Astrocyte of the spinal cord (primary cell): ENCODE data around the gene DTWD2.

Experiments
- DNase-seq: peaks from one replicate; pipeline ENCODE4 v3.0.0; 2011; ENCODE audit warnings: low read depth, low spot score
- H3K4me3 ChIP-seq: 2 replicates; pipeline ENCODE4 v1.5.1; 2011; ENCODE audit warnings: low read depth, mild to moderate bottlenecking, low read length, moderate library complexity
- in situ Hi-C: cut with HindIII; loops from 2 replicates; pipeline ENCODE4 v1.10.0; 2017; ENCODE audit warnings: low sequenced_read_pairs
- TF ChIP-seq, protein P1 (sequence below): IDR thresholded peaks from 2 replicates; pipeline ENCODE4 v1.5.1; 2012; ENCODE audit warnings: low read depth, mild to moderate bottlenecking, low read length, inconsistent platforms

Gene DTWD2

DNA sequence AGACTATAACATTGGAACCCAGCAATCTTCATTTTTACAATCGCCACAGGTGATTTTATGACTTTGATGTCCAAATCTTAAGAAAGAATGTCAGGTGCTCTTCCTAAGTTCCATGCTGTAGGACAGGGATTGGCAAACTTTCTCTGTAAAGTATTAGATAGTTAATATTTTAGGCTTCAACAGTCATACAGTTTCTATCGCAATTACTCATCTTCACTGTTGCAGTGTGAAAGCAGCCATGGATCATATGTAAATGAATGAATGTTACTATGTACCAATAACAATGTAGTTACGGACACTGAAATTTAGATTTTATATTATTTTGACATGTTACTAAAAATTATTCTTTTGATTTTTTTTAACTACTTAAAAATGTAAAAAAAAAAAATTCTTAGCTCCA is 169.7 kb downstream of the DTWD2 start:
- DNase-seq, result no peak
- in situ Hi-C loops, result no loop called here
- no peak overlapping the region for H3K4me3 ChIP-seq
- TF ChIP-seq, protein P1, sequence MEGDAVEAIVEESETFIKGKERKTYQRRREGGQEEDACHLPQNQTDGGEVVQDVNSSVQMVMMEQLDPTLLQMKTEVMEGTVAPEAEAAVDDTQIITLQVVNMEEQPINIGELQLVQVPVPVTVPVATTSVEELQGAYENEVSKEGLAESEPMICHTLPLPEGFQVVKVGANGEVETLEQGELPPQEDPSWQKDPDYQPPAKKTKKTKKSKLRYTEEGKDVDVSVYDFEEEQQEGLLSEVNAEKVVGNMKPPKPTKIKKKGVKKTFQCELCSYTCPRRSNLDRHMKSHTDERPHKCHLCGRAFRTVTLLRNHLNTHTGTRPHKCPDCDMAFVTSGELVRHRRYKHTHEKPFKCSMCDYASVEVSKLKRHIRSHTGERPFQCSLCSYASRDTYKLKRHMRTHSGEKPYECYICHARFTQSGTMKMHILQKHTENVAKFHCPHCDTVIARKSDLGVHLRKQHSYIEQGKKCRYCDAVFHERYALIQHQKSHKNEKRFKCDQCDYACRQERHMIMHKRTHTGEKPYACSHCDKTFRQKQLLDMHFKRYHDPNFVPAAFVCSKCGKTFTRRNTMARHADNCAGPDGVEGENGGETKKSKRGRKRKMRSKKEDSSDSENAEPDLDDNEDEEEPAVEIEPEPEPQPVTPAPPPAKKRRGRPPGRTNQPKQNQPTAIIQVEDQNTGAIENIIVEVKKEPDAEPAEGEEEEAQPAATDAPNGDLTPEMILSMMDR, result no peak

DNA sequence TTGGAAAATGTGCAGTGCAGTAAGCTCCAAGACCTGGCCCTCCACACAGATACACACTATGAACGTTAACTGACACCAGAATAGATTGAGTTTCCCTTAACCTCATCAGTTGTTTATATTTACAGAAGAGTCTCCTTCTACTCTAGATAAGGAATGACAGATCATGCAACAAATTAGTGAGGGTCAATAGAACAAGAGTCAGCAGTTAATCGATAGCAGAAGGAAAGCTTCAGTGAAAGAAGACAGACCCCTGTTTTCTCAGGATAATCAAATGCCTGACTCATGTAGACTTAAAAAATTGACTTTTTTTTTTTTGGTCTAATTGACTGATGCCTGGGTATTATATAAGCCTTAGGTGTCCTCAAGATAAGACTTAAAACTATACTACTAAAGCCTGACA is 179.9 kb downstream of the DTWD2 start:
- in situ Hi-C loops, result no loop called here
- DNase-seq, result no peak
- no peak overlapping the region for H3K4me3 ChIP-seq
- TF ChIP-seq, protein P1, result no peak

DNA sequence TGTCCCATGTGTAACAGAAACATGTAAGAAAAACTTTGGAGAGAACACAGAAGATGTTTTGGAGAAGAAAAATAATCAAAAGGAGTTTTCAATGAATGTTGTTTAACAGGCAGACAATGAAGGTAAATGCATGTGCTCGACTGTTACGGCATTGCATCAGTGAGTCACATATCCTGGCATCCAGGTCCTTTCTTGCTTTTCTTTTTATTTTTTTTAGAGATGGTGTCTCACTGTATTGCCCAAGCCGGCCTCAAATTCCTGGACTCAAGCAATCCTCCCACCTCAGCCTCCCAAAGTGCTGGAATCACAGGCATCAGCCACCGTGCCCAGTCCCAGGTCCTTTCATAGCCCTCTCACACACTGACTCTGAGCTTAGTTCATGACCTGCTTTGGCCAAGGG is 181.8 kb downstream of the DTWD2 start:
- DNase-seq, result no peak
- no peak overlapping the region for H3K4me3 ChIP-seq
- in situ Hi-C loops, result no loop called here
- TF ChIP-seq, protein P1, result no peak

DNA sequence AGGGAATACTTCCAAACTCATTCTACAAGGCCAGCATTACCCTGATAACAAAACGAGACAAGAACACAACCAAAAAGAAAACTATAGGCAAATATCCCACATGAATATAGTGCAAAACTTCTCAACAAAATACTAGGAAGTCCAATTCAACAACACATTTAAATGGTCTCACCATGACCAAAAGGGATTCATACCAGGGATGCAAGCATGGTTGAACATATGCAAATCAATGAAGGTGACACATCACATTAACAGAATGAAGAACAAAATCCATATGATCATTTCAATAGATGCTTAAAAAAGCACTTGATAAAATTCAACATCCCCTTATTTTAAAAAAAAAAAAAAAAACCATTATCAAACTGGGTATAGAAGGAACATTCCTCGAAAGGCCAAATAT is 186.0 kb downstream of the DTWD2 start:
- no peak overlapping the region for H3K4me3 ChIP-seq
- no peak for DNase-seq
- in situ Hi-C loops, result no loop called here
- TF ChIP-seq, protein P1, result no peak

DNA sequence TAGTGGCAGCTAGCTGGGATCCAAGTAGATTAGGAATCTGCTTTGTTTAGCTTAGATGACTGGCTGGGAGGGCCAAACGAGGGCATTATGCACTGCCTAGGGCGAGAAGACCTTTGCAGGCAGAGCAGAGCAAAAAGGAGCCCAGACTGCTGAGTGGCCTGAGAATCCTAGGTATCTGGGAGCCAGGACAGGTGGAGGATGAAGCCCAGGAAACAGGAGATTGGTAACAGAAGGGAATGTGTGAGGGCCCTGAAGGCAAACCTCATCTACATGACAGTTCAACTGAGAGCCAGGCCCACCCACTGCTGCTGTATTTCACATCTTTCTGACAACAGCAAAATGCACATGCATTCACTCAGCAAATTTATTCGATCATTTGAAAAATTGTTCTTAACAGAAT is 192.3 kb downstream of the DTWD2 start:
- in situ Hi-C loops, result no loop called here
- DNase-seq, result no peak
- H3K4me3 ChIP-seq, result no peak overlapping the region
- TF ChIP-seq, protein P1, result no peak

DNA sequence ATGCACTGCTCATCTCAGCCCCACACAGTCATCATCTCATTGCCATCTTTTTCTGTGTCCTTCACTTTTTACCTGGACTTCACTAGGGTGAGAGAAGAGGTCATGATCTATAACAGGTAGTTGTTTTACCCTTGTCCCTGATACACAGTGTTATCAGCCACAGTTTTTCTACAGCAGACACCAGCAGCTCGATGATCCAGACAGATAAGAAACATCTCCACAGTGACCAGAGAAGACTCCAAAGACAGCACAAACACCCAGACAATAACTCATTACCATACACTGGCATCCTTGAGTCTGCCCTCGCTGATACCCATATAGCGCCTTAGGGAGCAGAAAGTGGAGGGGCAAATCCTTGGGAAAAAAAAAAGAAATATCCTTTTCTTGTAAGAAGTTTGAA is 194.1 kb downstream of the DTWD2 start:
- in situ Hi-C loops, result no loop called here
- no peak overlapping the region for H3K4me3 ChIP-seq
- TF ChIP-seq, protein P1, result no peak
- no peak for DNase-seq

DNA sequence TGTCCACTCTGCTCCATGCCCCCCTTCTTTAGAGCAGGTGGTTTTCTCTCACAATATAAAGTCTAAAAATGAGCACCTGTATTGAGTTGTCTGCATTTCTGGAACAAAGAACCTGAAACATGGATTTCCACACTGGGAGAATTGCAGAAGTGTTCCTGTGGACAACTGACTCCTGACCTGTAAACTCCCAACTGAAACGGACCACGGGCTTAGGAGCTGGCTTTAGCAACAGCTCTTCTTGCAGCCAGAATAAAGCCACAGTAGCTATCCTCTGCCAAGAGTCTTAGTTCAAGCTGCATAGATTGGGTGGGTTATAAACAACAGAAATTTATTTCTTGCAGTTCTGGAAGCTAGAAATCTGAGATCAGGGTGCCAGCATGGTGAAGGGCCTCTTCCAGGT is 194.7 kb downstream of the DTWD2 start:
- TF ChIP-seq, protein P1, result no peak
- in situ Hi-C loops, result no loop called here
- no peak for DNase-seq
- H3K4me3 ChIP-seq, result no peak overlapping the region
